GM21529 (cell line): Measurements from ENCODE around the gene AK2.
"Not testable (repeated sequence)": the region's sequence is repeated elsewhere in the genome, so short reads cannot be mapped to it uniquely, and the experiment has no call there.

Experiments used
- ATAC-seq: cut with Tn5 transposase; IDR thresholded peaks from one replicate; pipeline ENCODE4 v1.9.1; 2021; ENCODE audit not compliant: unreplicated experiment

Gene AK2

GRCh38 chr1:33001282-33001681, 35.4 kb downstream of the AK2 start:
- no peak for ATAC-seq

- ATAC-seq: no peak
These were observed 36.2 kb downstream of the AK2 start for GRCh38 chr1:33000427-33001026.

- ATAC-seq: no peak
These were observed 37.7 kb downstream of the AK2 start for GRCh38 chr1:32998997-32999396.

- ATAC-seq: no peak
These were observed 38.6 kb downstream of the AK2 start for GRCh38 chr1:32998064-32998463.

- ATAC-seq: no peak
These were observed 39.2 kb downstream of the AK2 start for GRCh38 chr1:32997381-32997891.

GRCh38 chr1:32993324-32993636, 43.4 kb downstream of the AK2 start:
- not testable (repeated sequence) for ATAC-seq

- peak; percentile 79 for ATAC-seq
These were observed 44.0 kb downstream of the AK2 start for GRCh38 chr1:32992489-32993323.

GRCh38 chr1:32991819-32992488, 44.7 kb downstream of the AK2 start:
- peak; percentile 30 for ATAC-seq

- no peak for ATAC-seq
These were observed 45.3 kb downstream of the AK2 start for GRCh38 chr1:32991386-32991785.

- ATAC-seq: no peak
These were observed 45.8 kb downstream of the AK2 start for GRCh38 chr1:32990887-32991286.

GRCh38 chr1:32989160-32990050, 47.3 kb downstream of the AK2 start:
- no peak for ATAC-seq

- ATAC-seq: no peak
These were observed 48.0 kb downstream of the AK2 start for GRCh38 chr1:32988665-32989064.

- no peak for ATAC-seq
These were observed 51.5 kb downstream of the AK2 start for GRCh38 chr1:32985226-32985625.

- ATAC-seq: no peak
These were observed 52.1 kb downstream of the AK2 start for GRCh38 chr1:32984455-32985171.

GRCh38 chr1:32984090-32984454, 52.6 kb downstream of the AK2 start:
- no peak for ATAC-seq

GRCh38 chr1:32983020-32983419, 53.7 kb downstream of the AK2 start:
- no peak for ATAC-seq

GRCh38 chr1:32981003-32981901, 55.4 kb downstream of the AK2 start:
- peak; percentile 91 for ATAC-seq

GRCh38 chr1:32980080-32980479, 56.6 kb downstream of the AK2 start:
- no peak for ATAC-seq

- no peak for ATAC-seq
These were observed 57.8 kb downstream of the AK2 start for GRCh38 chr1:32978854-32979253.
